Adrenal gland (tissue), 5 donors: ENCODE results near the gene FBXW8.

Experiments
- POLR2A ChIP-seq, 2 donors: fragments of 450-650 bp; IDR thresholded peaks; one replicate each; pipeline ENCODE4 v1.6.1; 2017; ENCODE audit warnings: antibody characterized with exemption in 2 of 2, mild to moderate bottlenecking in 2 of 2, moderate library complexity in 1 of 2
- TF ChIP-seq, protein P1 (sequence below), 6 experiments: fragments of 450-650 bp in 4 of 6; fragments of 200-600 bp in 2 of 6; sonication (generic) in 1 of 6; IDR thresholded peaks; 1 replicate in 5 of 6; 2 replicates in 1 of 6; pipeline versions ENCODE4 v1.5.1 to v1.8.0; 2016 to 2021; ENCODE audit warnings: antibody characterized with exemption in 6 of 6, mild to moderate bottlenecking in 2 of 6, moderate library complexity in 1 of 6
- donor health status: DM: no; HTN: no; CAD: no.

GRCh38 chr12:116896411-116896924 is 14.3 kb upstream of the FBXW8 start:
- TF ChIP-seq POLR2A (IDR thresholded peaks at IDR 0.05), result no peak
- TF ChIP-seq, protein P1, sequence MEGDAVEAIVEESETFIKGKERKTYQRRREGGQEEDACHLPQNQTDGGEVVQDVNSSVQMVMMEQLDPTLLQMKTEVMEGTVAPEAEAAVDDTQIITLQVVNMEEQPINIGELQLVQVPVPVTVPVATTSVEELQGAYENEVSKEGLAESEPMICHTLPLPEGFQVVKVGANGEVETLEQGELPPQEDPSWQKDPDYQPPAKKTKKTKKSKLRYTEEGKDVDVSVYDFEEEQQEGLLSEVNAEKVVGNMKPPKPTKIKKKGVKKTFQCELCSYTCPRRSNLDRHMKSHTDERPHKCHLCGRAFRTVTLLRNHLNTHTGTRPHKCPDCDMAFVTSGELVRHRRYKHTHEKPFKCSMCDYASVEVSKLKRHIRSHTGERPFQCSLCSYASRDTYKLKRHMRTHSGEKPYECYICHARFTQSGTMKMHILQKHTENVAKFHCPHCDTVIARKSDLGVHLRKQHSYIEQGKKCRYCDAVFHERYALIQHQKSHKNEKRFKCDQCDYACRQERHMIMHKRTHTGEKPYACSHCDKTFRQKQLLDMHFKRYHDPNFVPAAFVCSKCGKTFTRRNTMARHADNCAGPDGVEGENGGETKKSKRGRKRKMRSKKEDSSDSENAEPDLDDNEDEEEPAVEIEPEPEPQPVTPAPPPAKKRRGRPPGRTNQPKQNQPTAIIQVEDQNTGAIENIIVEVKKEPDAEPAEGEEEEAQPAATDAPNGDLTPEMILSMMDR (IDR thresholded peaks at IDR 0.05), result no peak
